ENCODE data around the gene EN1. TPM values are rescaled to one million over a fixed set of nuclear protein-coding genes. Genes with fewer than 3 reads are reported as not detected.

The EN1 gene
- total RNA-seq, 2 experiments from 2014 or later = not detected

- ChIA-PET CTCF (interaction anchor here (0.9 kb wide), 1 partner anchor 22 kb away, joined by 3 read pairs; no protein-coding TSS in a partner anchor), POLR2A (no interaction called here)
- ATAC-seq (ENCODE audit: poor library complexity) = no peak
- Mint-ChIP-seq H3K36me3 (ENCODE audit: low read depth) (no peaks in the 10 kb centered on the region), H3K9me3 (no peaks in the 10 kb centered on the region), H3K27me3 (peaks cover 95% of the 10 kb centered on the region), H3K4me1 (ENCODE audit: low read depth) (peaks cover 8% of the 10 kb centered on the region), H3K4me3 (no peak overlapping the region), H3K27ac (no peak overlapping the region)
- no peak overlapping the region for H3K4me3 ChIP-seq (ENCODE audit: low read length)
- H3K27ac ChIP-seq (ENCODE audit: low read depth in 1 of 2, low read length in 2 of 2) = no peak overlapping the region
- DNase-seq = no peak
- no peak for TF ChIP-seq CTCF (IDR thresholded peaks at IDR 0.05)
- peaks cover 72 to 90% of the 10 kb centered on the region in 2 experiments for H3K27me3 ChIP-seq (ENCODE audit: control insufficient read depth in 1 of 2, insufficient read depth in 2 of 2, low read length in 2 of 2)
- peaks cover 0 to 26% of the 10 kb centered on the region in 2 experiments for H3K9me3 ChIP-seq (ENCODE audit: control insufficient read depth in 1 of 2, insufficient read depth in 1 of 2, low read length in 2 of 2)
- H3K4me1 ChIP-seq (ENCODE audit: insufficient read depth, low read length) = peaks cover 13% of the 10 kb centered on the region
- no peaks in the 10 kb centered on the region for H3K36me3 ChIP-seq (ENCODE audit: insufficient read depth, low read length)
- intact Hi-C loops (cut with DNase I, micrococcal nuclease) = no loop called here
These were observed 14.4 kb downstream of the EN1 start for GRCh38 chr2:118832791-118833715.

- Mint-ChIP-seq H3K4me1 (ENCODE audit: low read depth) (peaks cover 8% of the 10 kb centered on the region), H3K27ac (no peak overlapping the region), H3K9me3 (no peaks in the 10 kb centered on the region), H3K27me3 (peaks cover 93% of the 10 kb centered on the region), H3K4me3 (no peak overlapping the region), H3K36me3 (ENCODE audit: low read depth) (no peaks in the 10 kb centered on the region)
- no peak overlapping the region for H3K27ac ChIP-seq (ENCODE audit: low read depth in 1 of 2, low read length in 2 of 2)
- no peaks in the 10 kb centered on the region for H3K36me3 ChIP-seq (ENCODE audit: insufficient read depth, low read length)
- ChIA-PET CTCF (interaction anchor here (0.9 kb wide), 1 partner anchor 23 kb away, joined by 3 read pairs; no protein-coding TSS in a partner anchor), POLR2A (no interaction called here)
- TF ChIP-seq CTCF (IDR thresholded peaks at IDR 0.05) = no peak
- H3K27me3 ChIP-seq (ENCODE audit: control insufficient read depth in 1 of 2, insufficient read depth in 2 of 2, low read length in 2 of 2) = peaks cover 64 to 82% of the 10 kb centered on the region in 2 experiments
- no peak for DNase-seq
- no peak overlapping the region for H3K4me3 ChIP-seq (ENCODE audit: low read length)
- H3K9me3 ChIP-seq (ENCODE audit: control insufficient read depth in 1 of 2, insufficient read depth in 1 of 2, low read length in 2 of 2) = peaks cover 0 to 26% of the 10 kb centered on the region in 2 experiments
- intact Hi-C loops (cut with DNase I, micrococcal nuclease) = no loop called here
- peaks cover 13% of the 10 kb centered on the region for H3K4me1 ChIP-seq (ENCODE audit: insufficient read depth, low read length)
- no peak for ATAC-seq (ENCODE audit: poor library complexity)
These were observed 15.2 kb downstream of the EN1 start for GRCh38 chr2:118832071-118832790.

- DNase-seq = no peak
- H3K27ac ChIP-seq (ENCODE audit: low read depth in 1 of 2, low read length in 2 of 2) = no peak overlapping the region
- Mint-ChIP-seq H3K9me3 (no peaks in the 10 kb centered on the region), H3K4me3 (no peak overlapping the region), H3K27me3 (peaks cover 86% of the 10 kb centered on the region), H3K36me3 (ENCODE audit: low read depth) (no peaks in the 10 kb centered on the region), H3K27ac (no peak overlapping the region), H3K4me1 (ENCODE audit: low read depth) (no peaks in the 10 kb centered on the region)
- H3K27me3 ChIP-seq (ENCODE audit: control insufficient read depth in 1 of 2, insufficient read depth in 2 of 2, low read length in 2 of 2) = peaks cover 56 to 77% of the 10 kb centered on the region in 2 experiments
- peaks cover 7% of the 10 kb centered on the region for H3K4me1 ChIP-seq (ENCODE audit: insufficient read depth, low read length)
- no peak for TF ChIP-seq CTCF (IDR thresholded peaks at IDR 0.05)
- no peak for ATAC-seq (ENCODE audit: poor library complexity)
- no peaks in the 10 kb centered on the region for H3K36me3 ChIP-seq (ENCODE audit: insufficient read depth, low read length)
- peaks cover 0 to 25% of the 10 kb centered on the region in 2 experiments for H3K9me3 ChIP-seq (ENCODE audit: control insufficient read depth in 1 of 2, insufficient read depth in 1 of 2, low read length in 2 of 2)
- ChIA-PET POLR2A (no interaction called here), CTCF (no interaction called here)
- intact Hi-C loops (cut with DNase I, micrococcal nuclease) = no loop called here
- no peak overlapping the region for H3K4me3 ChIP-seq (ENCODE audit: low read length)
These were observed 16.6 kb downstream of the EN1 start for GRCh38 chr2:118830881-118831280.
